HCT116 (cell line): ENCODE results near the gene CDK5RAP2. TPM values are rescaled to one million over a fixed set of nuclear protein-coding genes. Genes with fewer than 3 reads are reported as not detected.

Experiments used
- ATAC-seq: fragments of 200-7000 bp; cut with Tn5 transposase; 2 replicates; pipeline ENCODE4 v1.9.1; 2020; ENCODE audit warnings: mild to moderate bottlenecking, moderate library complexity
- BruUV-seq: library from RNA; stranded (reverse); fragments of 400-500 nt; replicated peaks from 2 replicates; lab custom pipeline; 2021; lab: Mats Ljungman, UMichigan
- CTCF ChIA-PET: fragments of 300-600 bp; sonication (Branson Sonifier 250); formaldehyde crosslinking; loops from one replicate; lab custom pipeline; 2021; ENCODE audit warnings: antibody characterized with exemption; lab: Charles Lee
- POLR2A ChIA-PET: fragments of 300-600, 350-600 bp; sonication (Branson Sonifier 250); formaldehyde crosslinking; loops from one replicate; lab custom pipeline; 2021; ENCODE audit warnings: antibody characterized with exemption; lab: Charles Lee
- RAD21 ChIA-PET, 2 experiments: fragments of 300-600 bp; sonication (Branson Sonifier 250); formaldehyde crosslinking; loops; one replicate each; lab custom pipeline; 2023; ENCODE audit warnings: low total read pairs in 2 of 2; ENCODE audit not compliant: uncharacterized antibody in 2 of 2, unreplicated experiment in 2 of 2, low non-redundant PET in 1 of 2; lab: Charles Lee
- DNase-seq: peaks from one replicate; pipeline ENCODE4 v3.0.0-alpha.2; 2010; ENCODE audit warnings: low read depth, low spot score
- H2AFZ ChIP-seq: fragments of 200-600 bp; shearing (Covaris generic), sonication (generic); 2 replicates; pipeline ENCODE4 v1.6.1; 2017; ENCODE audit warnings: low read depth, mixed run types, mixed read lengths, antibody characterized with exemption, low read length; ENCODE audit not compliant: poor library complexity, severe bottlenecking
- H3K27ac ChIP-seq: 2 replicates; pipeline ENCODE4 v1.5.1; 2012; ENCODE audit warnings: low read depth, low read length
- H3K27me3 ChIP-seq: fragments of 200-600 bp; sonication (generic); 2 replicates; pipeline ENCODE4 v1.6.1; 2016; ENCODE audit warnings: mixed run types, low read length, mixed read lengths; ENCODE audit not compliant: insufficient read depth
- H3K36me3 ChIP-seq, 2 experiments: fragments of 200-500 bp in 1 of 2; fragments of 200-600 bp in 1 of 2; sonication (Bioruptor generic) in 1 of 2; sonication (generic) in 1 of 2; 2 replicates each; pipeline versions ENCODE4 v1.5.1 to v1.6.1; 2014 to 2016; ENCODE audit warnings: low read length in 2 of 2, inconsistent platforms in 1 of 2, mixed read lengths in 1 of 2, mixed run types in 1 of 2; ENCODE audit not compliant: insufficient read depth in 2 of 2, control insufficient read depth in 1 of 2
- H3K4me1 ChIP-seq, 2 experiments: fragments of 200-600 bp in 1 of 2; sonication (generic) in 1 of 2; 2 replicates each; pipeline versions ENCODE4 v1.5.1 to v1.6.1; 2012 to 2017; ENCODE audit warnings: low read length in 2 of 2, inconsistent platforms in 1 of 2, mild to moderate bottlenecking in 1 of 2, mixed read lengths in 1 of 2, mixed run types in 1 of 2, moderate library complexity in 1 of 2; ENCODE audit not compliant: insufficient read depth in 2 of 2, control insufficient read depth in 1 of 2
- H3K4me2 ChIP-seq: fragments of 200-600 bp; sonication (generic); 2 replicates; pipeline ENCODE4 v1.6.1; 2017; ENCODE audit warnings: mixed run types, low read length, mixed read lengths
- H3K4me3 ChIP-seq, 2 experiments: fragments of 200-600 bp in 1 of 2; sonication (generic) in 1 of 2; replicated peaks in 1 of 2; 2 replicates each; pipeline ENCODE4 v1.5.1; 2011 to 2016; ENCODE audit warnings: low read length in 2 of 2, control low read depth in 1 of 2, low read depth in 1 of 2, mild to moderate bottlenecking in 1 of 2, mixed read lengths in 1 of 2, mixed run types in 1 of 2
- H3K79me2 ChIP-seq: fragments of 200-600 bp; sonication (generic); 2 replicates; pipeline ENCODE4 v1.6.1; 2017; ENCODE audit warnings: mild to moderate bottlenecking, mixed run types, low read length, moderate library complexity, mixed read lengths; ENCODE audit not compliant: insufficient read depth
- H3K9ac ChIP-seq: fragments of 200-600 bp; sonication (generic); 2 replicates; pipeline ENCODE4 v1.6.1; 2016; ENCODE audit warnings: low read length, mixed read lengths
- H3K9me2 ChIP-seq: fragments of 200-600 bp; sonication (generic), shearing (Covaris generic); 2 replicates; pipeline ENCODE4 v1.6.1; 2017; ENCODE audit warnings: mixed run types, mild to moderate bottlenecking, moderate library complexity; ENCODE audit not compliant: insufficient read depth
- H3K9me3 ChIP-seq, 2 experiments: fragments of 200-500 bp in 1 of 2; fragments of 200-600 bp in 1 of 2; sonication (Bioruptor generic) in 1 of 2; sonication (generic) in 1 of 2; 2 replicates each; pipeline ENCODE4 v1.6.1; 2014 to 2017; ENCODE audit warnings: low read length in 2 of 2, mixed read lengths in 2 of 2, inconsistent platforms in 1 of 2, low read depth in 1 of 2, mild to moderate bottlenecking in 1 of 2, mixed run types in 1 of 2, moderate library complexity in 1 of 2; ENCODE audit not compliant: control insufficient read depth in 1 of 2, insufficient read depth in 1 of 2
- H4K20me1 ChIP-seq: fragments of 200-600 bp; sonication (generic), shearing (Covaris generic); 2 replicates; pipeline ENCODE4 v1.6.1; 2017; ENCODE audit warnings: mixed run types, mild to moderate bottlenecking, moderate library complexity; ENCODE audit not compliant: insufficient read depth
- CBX3 ChIP-seq: IDR thresholded peaks from 2 replicates; pipeline ENCODE4 v1.6.1; 2012; ENCODE audit warnings: low read depth
- CEBPB ChIP-seq: IDR thresholded peaks from 2 replicates; pipeline ENCODE4 v1.6.1; 2012; ENCODE audit warnings: low read depth
- ELF1 ChIP-seq: IDR thresholded peaks from 2 replicates; pipeline ENCODE4 v1.6.1; 2012; ENCODE audit warnings: low read depth, borderline replicate concordance
- EZH2 ChIP-seq: fragments of 200-600 bp; sonication (generic); IDR thresholded peaks from 2 replicates; pipeline ENCODE4 v1.6.1; 2017; ENCODE audit warnings: antibody characterized with exemption, mixed run types
- EZH2phosphoT487 ChIP-seq: fragments of 200-600 bp; IDR thresholded peaks from 2 replicates; pipeline ENCODE4 v1.6.1; 2018; ENCODE audit warnings: antibody characterized with exemption, borderline replicate concordance
- JUND ChIP-seq: IDR thresholded peaks from 2 replicates; pipeline ENCODE4 v1.6.1; 2012
- POLR2A ChIP-seq: IDR thresholded peaks from 2 replicates; pipeline ENCODE4 v1.7.0; 2011; ENCODE audit warnings: borderline replicate concordance; ENCODE audit not compliant: insufficient read depth, insufficient read length; ENCODE audit errors: extremely low read depth
- POLR2AphosphoS5 ChIP-seq: IDR thresholded peaks from 2 replicates; pipeline ENCODE4 v1.6.1; 2011; ENCODE audit warnings: mild to moderate bottlenecking, low read depth, low read length, moderate library complexity
- SP1 ChIP-seq: IDR thresholded peaks from 2 replicates; pipeline ENCODE4 v1.6.1; 2012; ENCODE audit warnings: low read depth
- SRF ChIP-seq: IDR thresholded peaks from 2 replicates; pipeline ENCODE4 v1.6.1; 2012; ENCODE audit warnings: low read depth
- TCF7L2 ChIP-seq: IDR thresholded peaks from 2 replicates; pipeline ENCODE4 v1.7.0; 2011; ENCODE audit warnings: borderline replicate concordance, inconsistent platforms; ENCODE audit not compliant: insufficient read depth, insufficient read length; ENCODE audit errors: extremely low read depth
- ZFX ChIP-seq: fragments of 450-650 bp; IDR thresholded peaks from 2 replicates; pipeline ENCODE4 v1.6.1; 2017
- ZNF274 ChIP-seq: fragments of 200-500 bp; sonication (Bioruptor generic); IDR thresholded peaks from 2 replicates; pipeline ENCODE4 v1.6.1; 2014; ENCODE audit warnings: mild to moderate bottlenecking, low read depth, low read length, inconsistent platforms
- intact Hi-C: fragments of 100-400 bp; cut with micrococcal nuclease; formaldehyde crosslinking; loops from 2 replicates; pipeline ENCODE4 v1.10.0; 2022
- total RNA-seq: library from RNA; stranded (reverse); gene quantifications from one replicate; pipeline ENCODE4 v1.2.1, GENCODE V29; 2021; ENCODE audit not compliant: unreplicated experiment
- TF ChIP-seq, protein P1 (sequence below): IDR thresholded peaks from 2 replicates; pipeline ENCODE4 v1.6.1; 2012
- TF ChIP-seq, protein P2 (sequence below): IDR thresholded peaks from 2 replicates; pipeline ENCODE4 v1.6.1; 2012
- TF ChIP-seq, protein P3 (sequence below), 3 experiments: fragments of 200-600 bp in 1 of 3; sonication (generic) in 1 of 3; IDR thresholded peaks in 2 of 3; conservative IDR thresholded peaks in 1 of 3; 2 replicates each; pipeline ENCODE4 v1.5.1; 2012 to 2017; ENCODE audit warnings: low read depth in 2 of 3, low read length in 2 of 3, antibody characterized with exemption in 1 of 3, borderline replicate concordance in 1 of 3, control low read depth in 1 of 3, mild to moderate bottlenecking in 1 of 3, mixed read lengths in 1 of 3, mixed run types in 1 of 3, moderate library complexity in 1 of 3; ENCODE audit not compliant: insufficient read depth in 1 of 3
- TF ChIP-seq, protein P4 (sequence below): IDR thresholded peaks from 2 replicates; pipeline ENCODE4 v1.6.1; 2012; ENCODE audit warnings: low read depth

The CDK5RAP2 gene
- total RNA-seq, 1 experiment from 2014 or later = 56.2 TPM

DNA sequence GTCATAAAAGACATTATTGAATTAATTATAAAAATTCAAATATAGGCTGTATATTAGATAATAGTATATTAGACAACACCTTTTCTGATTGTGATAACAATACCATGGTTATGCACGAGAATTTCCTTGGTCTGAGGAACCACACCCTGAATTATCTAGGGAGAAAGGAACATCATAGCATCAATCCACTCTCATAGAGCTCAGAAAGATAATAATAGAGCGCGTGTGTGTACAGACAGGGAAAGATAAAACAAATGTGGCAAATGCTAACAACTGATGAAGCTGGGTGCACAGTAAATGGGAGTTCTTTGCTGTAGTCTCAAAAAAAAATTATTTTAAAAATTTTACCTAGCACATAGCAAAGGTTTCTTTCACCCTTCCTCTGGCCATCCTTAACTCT lies 143.5 kb downstream of the CDK5RAP2 start:
- H3K36me3 ChIP-seq = peaks cover 3 to 12% of the 10 kb centered on the region in 2 experiments; a peak in 2 of 4 replicates

More for the DNA sequence above, 143.5 kb downstream of the CDK5RAP2 start:
- no peaks in the 10 kb centered on the region for H3K79me2 ChIP-seq
- H3K9me3 ChIP-seq = no peaks in the 10 kb centered on the region
- CTCF ChIA-PET = no interaction called here
- no TSS peak for BruUV-seq
- TF ChIP-seq ZFX (no peak), ZNF274 (no peak), POLR2AphosphoS5 (no peak), CEBPB (no peak), SP1 (no peak), JUND (no peak), POLR2A (no peak), CBX3 (no peak), EZH2 (no peak), SRF (no peak), EZH2phosphoT487 (no peak), TCF7L2 (no peak), ELF1 (no peak)
- TF ChIP-seq, protein P1, sequence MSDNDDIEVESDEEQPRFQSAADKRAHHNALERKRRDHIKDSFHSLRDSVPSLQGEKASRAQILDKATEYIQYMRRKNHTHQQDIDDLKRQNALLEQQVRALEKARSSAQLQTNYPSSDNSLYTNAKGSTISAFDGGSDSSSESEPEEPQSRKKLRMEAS = no peak
- TF ChIP-seq, protein P2, sequence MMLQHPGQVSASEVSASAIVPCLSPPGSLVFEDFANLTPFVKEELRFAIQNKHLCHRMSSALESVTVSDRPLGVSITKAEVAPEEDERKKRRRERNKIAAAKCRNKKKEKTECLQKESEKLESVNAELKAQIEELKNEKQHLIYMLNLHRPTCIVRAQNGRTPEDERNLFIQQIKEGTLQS = no peak
- TF ChIP-seq, protein P3, sequence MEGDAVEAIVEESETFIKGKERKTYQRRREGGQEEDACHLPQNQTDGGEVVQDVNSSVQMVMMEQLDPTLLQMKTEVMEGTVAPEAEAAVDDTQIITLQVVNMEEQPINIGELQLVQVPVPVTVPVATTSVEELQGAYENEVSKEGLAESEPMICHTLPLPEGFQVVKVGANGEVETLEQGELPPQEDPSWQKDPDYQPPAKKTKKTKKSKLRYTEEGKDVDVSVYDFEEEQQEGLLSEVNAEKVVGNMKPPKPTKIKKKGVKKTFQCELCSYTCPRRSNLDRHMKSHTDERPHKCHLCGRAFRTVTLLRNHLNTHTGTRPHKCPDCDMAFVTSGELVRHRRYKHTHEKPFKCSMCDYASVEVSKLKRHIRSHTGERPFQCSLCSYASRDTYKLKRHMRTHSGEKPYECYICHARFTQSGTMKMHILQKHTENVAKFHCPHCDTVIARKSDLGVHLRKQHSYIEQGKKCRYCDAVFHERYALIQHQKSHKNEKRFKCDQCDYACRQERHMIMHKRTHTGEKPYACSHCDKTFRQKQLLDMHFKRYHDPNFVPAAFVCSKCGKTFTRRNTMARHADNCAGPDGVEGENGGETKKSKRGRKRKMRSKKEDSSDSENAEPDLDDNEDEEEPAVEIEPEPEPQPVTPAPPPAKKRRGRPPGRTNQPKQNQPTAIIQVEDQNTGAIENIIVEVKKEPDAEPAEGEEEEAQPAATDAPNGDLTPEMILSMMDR (IDR thresholded peaks at IDR 0.05 in 2 of 3, conservative IDR thresholded peaks at IDR 0.05 in 1 of 3; ENCODE audit: borderline replicate concordance in 1 of 3, insufficient read depth in 1 of 3, low read depth in 2 of 3, low read length in 2 of 3) = no peak
- TF ChIP-seq, protein P4, sequence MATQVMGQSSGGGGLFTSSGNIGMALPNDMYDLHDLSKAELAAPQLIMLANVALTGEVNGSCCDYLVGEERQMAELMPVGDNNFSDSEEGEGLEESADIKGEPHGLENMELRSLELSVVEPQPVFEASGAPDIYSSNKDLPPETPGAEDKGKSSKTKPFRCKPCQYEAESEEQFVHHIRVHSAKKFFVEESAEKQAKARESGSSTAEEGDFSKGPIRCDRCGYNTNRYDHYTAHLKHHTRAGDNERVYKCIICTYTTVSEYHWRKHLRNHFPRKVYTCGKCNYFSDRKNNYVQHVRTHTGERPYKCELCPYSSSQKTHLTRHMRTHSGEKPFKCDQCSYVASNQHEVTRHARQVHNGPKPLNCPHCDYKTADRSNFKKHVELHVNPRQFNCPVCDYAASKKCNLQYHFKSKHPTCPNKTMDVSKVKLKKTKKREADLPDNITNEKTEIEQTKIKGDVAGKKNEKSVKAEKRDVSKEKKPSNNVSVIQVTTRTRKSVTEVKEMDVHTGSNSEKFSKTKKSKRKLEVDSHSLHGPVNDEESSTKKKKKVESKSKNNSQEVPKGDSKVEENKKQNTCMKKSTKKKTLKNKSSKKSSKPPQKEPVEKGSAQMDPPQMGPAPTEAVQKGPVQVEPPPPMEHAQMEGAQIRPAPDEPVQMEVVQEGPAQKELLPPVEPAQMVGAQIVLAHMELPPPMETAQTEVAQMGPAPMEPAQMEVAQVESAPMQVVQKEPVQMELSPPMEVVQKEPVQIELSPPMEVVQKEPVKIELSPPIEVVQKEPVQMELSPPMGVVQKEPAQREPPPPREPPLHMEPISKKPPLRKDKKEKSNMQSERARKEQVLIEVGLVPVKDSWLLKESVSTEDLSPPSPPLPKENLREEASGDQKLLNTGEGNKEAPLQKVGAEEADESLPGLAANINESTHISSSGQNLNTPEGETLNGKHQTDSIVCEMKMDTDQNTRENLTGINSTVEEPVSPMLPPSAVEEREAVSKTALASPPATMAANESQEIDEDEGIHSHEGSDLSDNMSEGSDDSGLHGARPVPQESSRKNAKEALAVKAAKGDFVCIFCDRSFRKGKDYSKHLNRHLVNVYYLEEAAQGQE = no peak
- RAD21 ChIA-PET = no interaction called here
- no peaks in the 10 kb centered on the region for H3K27me3 ChIP-seq
- no peak overlapping the region for H2AFZ ChIP-seq
- intact Hi-C loops = no loop called here
- DNase-seq (no peak), ATAC-seq (no peak)
- H3K4me1 ChIP-seq = no peaks in the 10 kb centered on the region
- H3K9ac ChIP-seq = no peak overlapping the region
- H3K4me2 ChIP-seq = no peak overlapping the region
- no peak overlapping the region for H3K27ac ChIP-seq
- H4K20me1 ChIP-seq = no peaks in the 10 kb centered on the region
- H3K4me3 ChIP-seq = no peak overlapping the region
- POLR2A ChIA-PET = no interaction called here
- no peaks in the 10 kb centered on the region for H3K9me2 ChIP-seq
